NCI-H82 treated with DMSO at 0.1 percent for 48 hours (cell line): ENCODE data around the gene MS4A8.
"Not testable (repeated sequence)": the region's sequence is repeated elsewhere in the genome, so short reads cannot be mapped to it uniquely, and the experiment has no call there.

Experiments used
- DNase-seq: peaks from one replicate; lab custom pipeline; 2025; ENCODE audit not compliant: unreplicated experiment; lab: John Stamatoyannopoulos, UW

The MS4A8 gene, protein sequence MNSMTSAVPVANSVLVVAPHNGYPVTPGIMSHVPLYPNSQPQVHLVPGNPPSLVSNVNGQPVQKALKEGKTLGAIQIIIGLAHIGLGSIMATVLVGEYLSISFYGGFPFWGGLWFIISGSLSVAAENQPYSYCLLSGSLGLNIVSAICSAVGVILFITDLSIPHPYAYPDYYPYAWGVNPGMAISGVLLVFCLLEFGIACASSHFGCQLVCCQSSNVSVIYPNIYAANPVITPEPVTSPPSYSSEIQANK

DNA sequence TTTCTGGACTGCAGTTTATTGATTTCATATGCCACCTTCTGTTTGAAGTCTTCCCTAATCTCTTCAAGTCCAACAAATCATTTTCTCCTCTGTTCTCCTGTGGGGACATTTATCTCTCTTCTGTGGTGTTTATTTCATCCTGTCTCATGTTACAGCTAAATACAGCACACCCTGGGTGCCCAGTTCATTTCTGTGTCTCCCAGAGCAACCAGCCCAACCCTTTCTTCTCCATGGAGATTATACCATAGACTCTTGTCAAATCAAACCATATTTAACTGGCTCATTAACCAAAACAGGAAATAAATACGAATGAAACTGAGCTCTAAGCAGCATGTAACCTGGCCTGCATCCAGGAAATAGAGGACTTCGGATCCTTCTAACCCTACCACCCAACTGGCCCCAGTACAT is at the start of gene MS4A8:
Gene MS4A8, plus strand, starts transcription at position 329 of the 408 bp plus-strand sequence. CDS start 1,249 bp downstream, outside the sequence.
- no peak for DNase-seq

DNA sequence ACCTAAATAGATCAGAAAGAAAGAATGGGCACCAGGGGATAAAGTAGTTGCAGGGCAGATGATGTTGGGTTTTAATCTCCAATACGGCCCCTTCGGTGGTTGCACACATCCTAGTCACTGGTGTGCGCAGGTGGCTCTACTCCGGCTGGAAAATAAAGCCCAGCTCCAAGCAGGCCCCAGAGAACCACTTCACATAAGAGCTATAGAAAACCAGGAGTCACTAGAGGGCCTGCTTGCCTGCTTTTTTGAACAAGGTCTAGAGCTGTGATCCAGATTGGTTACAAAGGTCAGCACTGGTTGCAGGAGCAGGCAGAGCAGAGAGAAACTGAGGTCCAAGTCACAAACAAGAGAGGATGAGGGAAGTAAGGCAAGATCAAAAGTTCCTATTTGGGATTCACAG is 41.5 kb upstream of the MS4A8 start:
- DNase-seq = no peak

DNA sequence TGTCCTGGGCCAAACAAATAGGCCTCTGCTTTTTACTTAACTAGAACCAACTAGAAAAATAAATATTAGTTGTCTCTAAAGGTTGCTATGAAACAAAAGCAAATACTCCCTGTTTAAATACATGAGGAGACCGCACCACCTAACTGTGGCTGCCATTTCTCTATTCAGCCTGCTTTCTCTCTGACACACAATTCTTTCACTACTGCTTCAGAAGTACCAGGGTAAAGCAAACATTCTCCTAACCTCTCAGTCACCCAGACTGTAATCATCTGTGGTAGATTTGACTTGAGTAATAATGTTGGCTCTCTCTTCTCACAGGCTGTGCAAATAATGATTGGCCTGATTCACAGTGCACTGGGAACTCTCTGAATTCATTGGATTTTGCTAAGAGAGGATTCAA is 41.0 kb upstream of the MS4A8 start:
- DNase-seq = no peak

DNA sequence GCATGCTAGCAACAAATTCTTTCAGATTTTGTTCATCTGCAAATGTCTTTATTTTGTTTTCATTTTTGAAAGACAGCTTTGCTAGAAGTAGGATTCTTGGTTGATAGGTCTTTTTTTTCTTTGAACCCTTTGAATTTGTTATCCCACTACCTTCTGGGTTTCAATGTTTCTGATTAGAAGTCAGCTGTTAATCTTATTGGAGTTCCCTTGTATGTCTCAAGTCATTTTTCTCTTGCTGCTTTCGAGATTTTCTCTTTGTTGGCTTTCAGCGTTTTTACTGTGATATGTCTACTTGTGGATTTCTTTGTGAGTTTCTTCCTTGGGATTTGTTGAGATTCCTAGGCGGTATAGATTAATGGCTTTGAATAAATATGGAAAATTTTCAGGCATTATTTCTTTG is 27.2 kb upstream of the MS4A8 start:
- no peak for DNase-seq

DNA sequence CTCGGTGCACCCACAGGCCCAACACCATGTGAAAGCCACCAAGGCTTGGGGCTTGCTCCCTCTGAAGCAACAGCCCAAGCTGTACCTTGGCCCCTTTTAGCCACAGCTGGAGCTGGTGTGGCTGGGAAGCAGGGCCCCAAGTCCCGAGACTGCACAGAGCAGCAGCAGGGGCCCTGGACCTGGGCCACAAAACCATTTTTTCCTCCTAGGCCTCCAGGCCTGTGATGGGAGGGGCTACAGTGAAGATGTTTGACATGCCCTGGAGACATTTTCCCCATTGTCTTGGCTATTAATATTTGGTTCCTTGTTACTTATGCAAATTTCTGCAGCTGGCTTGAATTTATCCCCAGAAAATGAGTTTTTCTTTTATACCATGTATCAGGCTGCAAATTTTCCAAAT is 21.2 kb upstream of the MS4A8 start:
- DNase-seq = not testable (repeated sequence)

DNA sequence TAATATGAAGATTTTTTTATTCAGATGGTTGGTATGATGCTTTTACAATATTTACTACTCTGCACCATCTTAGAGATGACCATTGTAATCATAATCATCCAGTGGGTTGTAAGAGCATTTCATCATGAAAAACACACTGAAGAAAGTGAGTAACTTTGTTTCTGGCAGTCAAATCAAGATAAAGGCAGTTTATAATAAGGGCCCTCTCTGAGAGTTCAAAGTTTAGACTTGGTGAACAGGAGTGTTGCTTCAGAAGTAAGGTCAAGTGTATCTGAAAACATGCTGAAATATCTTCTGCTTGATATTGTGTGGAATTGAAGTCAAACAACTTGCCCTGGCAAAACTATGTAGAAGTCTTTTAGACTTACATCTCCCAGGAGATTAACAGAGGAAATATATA is 19.5 kb upstream of the MS4A8 start:
- DNase-seq = no peak

DNA sequence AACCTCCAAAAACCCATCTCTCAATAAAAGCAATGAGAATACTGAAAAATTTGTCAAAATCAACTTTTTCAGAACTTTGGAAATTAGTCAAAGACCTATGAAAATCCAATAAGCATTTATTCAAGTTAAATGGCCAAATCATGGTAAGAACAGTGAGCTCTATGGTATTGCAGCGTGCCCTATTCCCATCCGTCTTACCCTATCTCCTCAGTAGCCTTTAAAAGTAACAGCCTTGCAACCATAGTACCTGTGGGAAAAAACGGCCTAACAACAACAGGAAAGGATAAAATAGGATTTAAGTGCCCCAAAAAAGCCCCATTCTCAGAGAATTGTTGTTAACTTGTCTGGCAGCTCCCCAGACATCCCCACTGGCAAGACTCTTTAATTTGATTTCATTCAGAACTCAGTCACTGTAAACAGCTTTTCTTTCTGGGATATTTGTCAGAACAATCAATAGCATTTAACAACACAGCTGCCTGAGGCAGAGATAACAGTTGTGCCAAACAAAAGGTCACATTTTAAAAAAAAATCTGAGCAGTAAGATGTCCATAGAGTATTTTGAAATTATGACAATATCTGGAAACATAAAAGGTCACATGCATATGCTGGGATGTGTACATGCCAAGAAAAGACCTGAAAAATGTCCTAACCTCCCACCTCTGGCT is 18.8 kb upstream of the MS4A8 start:
- DNase-seq = no peak

DNA sequence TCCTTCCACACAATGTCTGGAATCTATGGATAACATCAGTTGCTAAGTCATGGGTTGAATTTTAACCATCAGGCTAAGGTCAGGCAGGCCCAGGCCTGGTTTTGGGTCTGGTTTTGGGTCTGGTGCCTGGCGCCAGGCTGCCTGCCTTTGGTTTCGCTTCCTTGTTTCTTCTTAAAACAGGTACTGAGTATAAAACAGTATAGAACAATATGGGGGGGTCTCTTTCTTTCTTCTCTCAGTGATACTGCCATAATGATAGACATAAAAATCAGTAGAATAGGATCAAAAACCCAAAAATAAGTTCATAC is 14.9 kb upstream of the MS4A8 start:
- not testable (repeated sequence) for DNase-seq

DNA sequence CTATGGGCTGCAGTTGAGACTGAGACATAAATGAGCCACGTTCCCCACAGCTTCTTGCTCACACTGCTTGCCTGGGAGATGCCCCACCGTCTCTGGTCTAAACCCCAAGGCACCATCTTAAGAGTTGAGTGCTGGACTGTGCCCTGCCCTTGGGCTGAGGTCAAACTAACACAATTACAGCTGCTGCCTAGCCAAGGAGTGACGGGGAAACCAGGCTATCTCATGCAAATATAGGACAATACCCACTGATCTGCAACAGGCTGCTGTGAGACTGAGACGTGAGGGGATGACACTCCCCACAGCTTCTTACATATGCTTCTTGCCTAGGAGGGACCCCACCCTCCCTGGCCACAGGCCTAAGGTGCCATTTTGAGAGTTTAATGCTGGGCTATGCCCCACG is 7.8 kb upstream of the MS4A8 start:
- DNase-seq = no peak

DNA sequence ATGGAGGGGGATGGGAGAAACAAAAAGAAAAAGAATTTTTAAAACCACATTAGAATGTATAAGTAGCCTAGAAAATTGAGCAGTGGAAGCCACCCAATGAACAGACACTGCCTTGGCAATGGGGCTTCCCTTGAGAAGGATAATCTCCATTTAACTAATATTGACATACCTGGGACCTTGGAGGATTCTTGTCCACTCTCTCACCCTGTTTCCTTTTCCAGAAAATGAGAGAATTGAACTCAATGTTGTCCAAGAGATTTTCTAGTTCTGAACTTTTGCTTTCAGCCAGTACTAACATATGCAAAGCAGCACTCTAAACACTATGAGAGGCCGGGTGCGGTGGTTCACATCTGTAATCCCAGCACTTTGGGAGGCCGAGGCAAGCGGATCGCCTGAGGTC is 524 bp downstream of the MS4A8 start:
- DNase-seq = no peak

DNA sequence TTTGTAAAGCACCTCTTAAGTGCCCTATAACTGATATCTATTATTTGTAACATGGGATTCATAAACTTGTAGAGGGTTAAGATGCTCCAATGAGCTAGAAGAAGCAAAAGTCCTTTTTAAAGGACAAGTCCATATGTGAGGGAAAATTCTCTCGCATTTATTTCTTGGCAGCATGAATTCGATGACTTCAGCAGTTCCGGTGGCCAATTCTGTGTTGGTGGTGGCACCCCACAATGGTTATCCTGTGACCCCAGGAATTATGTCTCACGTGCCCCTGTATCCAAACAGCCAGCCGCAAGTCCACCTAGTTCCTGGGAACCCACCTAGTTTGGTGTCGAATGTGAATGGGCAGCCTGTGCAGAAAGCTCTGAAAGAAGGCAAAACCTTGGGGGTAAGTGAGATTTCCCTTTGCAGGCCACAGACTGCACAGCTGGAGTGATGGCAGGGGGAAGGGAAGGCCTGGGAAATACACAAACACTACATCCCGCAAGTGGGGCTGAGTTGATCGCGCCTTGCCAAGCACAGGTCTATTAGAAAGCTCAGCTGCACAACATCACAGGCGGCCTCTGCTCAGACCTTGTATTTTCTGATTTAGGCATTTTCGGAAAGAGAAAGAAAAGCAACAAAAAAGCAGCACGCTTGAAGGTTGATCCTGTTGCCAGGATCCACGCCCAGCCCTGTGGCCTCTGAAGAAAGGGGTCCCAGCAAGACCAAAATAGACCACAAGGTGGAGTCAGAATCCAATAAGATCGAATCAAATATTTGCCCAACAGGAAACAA is 1.5 kb downstream of the MS4A8 start:
- no peak for DNase-seq

DNA sequence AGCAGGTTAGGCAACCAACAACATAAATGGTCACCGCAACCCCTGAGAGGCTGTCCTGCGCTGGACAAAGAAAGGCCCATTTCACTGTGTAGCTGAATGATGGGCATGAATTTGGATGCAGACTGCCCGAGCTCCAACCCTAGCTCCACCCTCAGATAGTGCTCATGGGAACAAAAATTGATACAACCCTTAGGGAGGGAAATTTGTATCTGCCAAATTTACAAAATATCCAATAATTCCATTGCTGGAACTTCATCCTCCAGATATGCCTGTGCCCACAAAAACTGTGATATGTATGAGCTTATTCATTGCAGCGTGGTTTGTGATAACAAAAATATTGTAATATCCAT is 2.0 kb downstream of the MS4A8 start:
- no peak for DNase-seq

DNA sequence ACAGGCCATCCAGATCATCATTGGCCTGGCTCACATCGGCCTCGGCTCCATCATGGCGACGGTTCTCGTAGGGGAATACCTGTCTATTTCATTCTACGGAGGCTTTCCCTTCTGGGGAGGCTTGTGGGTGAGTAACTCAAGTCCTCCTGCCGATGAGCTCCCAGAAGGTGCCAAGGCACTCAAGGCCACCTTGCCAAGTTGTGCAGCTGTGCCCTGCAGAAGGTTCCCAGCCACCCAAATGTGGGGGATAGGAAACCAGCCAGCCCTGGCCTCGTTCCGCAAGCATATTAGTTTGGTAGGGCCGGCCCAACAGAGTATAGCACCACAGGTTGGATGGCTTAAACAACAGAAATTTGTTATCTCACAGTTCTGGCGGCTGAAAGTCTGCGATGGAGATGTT is 4.0 kb downstream of the MS4A8 start:
- no peak for DNase-seq

DNA sequence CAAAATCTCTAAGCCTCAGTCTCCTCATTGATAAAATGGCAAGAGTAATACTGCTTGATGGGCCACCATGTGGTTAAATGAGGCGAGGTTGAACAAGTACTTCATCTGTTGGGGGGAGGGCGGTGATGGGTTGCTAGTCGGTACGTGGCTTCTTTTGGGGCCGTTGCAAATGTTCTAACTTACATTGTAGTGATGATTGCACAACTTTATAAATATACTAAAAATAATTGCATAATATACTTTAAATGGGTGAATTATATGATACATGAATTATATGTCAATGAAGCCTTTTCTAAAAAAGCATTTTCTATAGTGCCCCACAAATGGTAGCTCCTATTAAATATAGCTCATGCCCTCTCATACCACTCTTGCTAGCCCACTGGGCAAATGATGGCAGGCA is 6.5 kb downstream of the MS4A8 start:
- DNase-seq = no peak

DNA sequence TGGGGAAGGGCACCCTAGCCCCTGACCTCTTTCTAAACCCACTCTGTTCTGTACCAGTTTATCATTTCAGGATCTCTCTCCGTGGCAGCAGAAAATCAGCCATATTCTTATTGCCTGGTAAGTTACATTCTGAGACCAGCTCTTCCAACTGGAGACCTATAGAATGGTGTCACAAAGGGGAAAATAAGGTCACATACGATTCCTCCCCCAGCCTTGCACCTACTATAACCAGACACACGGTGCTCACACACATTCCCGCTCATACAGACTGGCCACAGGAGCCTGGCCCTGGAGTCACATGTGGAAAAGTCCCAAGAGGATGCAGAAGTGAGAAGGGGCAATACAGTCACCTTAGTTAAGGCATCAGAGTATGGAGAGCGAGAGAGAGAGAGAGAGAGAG is 7.5 kb downstream of the MS4A8 start:
- no peak for DNase-seq

DNA sequence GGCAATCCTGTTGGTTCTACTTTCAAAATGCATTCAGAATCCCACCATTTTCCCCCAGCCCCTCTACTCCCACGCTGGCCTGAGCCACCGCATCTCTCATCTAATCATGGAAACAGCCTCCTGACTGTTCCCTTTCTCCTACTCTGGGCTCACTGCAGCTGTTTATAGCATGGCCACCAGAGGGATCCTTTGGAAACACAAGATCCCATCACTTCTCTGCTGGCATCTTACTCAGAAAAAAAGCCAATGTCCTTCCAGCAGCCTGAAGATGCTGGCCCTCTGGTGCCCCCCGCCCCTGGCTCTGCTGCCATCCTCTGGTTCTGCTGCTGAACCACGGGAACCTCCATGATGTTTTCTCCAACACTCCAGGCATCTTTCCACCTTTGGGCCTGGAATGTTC is 11.1 kb downstream of the MS4A8 start:
- DNase-seq = no peak

DNA sequence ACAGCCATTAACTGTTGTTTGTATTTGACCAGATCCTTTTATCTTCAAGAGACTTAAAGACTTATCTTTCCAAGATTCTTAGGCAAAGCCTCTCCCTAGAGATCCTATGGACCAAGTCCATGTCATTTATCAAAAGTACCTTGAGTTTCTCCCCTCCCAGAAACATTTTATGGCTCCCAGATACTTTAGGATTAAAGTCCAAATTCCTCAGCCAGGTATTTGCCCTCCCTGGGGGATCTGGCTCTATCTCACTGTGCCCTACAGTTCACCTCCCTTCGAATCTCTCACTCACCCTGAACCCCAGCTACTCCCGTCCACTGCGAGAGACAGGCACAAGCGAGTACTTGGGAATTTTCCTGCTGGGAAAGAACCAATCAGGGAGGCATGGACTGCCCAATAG is 11.9 kb downstream of the MS4A8 start:
- DNase-seq = no peak

DNA sequence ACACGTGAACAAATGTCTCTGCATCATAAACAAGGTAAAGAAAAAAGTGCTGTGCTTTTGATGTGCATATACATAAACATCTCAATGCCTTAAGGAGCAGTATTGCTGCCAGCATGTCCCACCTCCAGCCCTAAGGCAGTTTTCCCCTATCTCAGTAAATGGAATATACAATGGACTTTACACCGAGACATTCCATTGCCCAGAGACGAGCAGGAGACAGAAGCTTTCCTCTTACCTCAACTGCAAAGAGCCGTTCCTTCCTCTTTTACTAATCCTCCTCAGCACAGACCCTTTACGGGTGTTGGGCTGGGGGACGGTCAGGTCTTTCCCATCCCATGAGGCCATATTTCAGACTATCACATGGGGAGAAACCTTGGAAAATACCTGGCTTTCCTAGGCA is 14.0 kb downstream of the MS4A8 start:
- not testable (repeated sequence) for DNase-seq

DNA sequence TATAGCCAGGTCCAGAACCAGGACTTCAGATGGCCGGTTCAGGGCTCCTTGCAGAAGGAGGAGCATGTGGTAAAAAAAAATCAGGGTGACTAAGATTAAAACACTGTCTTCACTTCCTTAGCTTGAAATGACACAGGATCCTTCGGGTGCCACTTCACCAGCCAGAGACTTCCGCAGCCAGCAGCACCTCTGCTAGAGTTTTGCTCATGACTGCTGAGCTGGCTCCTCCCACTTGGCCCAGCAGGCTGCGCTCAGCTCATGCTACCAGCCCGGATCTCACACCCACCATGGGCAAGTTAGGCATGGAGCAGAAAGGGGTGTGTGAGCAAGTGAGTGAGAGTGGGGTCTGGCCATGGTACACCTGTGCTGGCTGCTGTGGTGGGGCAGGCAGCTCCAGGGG is 18.5 kb downstream of the MS4A8 start:
- no peak for DNase-seq

DNA sequence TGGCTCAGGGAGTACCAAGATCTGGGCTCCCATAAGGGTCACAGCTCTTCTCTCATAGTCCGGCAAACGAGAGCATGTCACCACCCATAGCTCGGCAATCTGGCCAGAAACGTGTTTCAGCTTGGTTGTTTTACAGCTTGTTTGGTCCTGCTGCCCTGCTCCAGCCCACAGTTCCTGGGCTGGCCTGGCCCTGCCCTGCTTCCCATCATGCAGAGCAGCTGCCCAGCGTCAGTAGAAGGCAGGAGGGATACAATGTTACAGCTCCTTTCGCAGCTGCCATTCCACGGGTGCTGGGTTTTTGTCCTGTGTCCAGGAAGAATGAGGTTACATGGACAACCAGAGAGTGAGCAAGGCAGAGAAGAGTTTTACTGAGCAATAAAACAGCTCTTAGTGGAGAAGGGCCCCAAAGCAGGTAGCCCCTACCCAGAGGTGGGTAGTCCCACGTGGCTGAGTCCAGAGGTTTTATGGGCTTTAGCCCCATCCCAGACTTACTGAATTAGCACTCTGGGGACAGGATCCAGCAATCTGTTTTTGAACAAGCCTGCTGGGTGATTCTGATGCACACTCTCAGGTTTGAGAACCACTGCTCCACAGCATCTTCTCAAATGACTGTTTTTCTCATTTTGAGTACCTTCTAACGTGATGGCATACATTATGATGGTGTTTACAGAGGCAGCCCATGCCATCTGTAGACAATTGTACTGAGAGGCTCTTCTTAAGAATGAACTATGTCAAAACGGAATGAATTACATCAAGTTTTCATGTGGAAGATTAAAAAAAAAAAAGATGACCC is 19.3 kb downstream of the MS4A8 start:
- DNase-seq = no peak

DNA sequence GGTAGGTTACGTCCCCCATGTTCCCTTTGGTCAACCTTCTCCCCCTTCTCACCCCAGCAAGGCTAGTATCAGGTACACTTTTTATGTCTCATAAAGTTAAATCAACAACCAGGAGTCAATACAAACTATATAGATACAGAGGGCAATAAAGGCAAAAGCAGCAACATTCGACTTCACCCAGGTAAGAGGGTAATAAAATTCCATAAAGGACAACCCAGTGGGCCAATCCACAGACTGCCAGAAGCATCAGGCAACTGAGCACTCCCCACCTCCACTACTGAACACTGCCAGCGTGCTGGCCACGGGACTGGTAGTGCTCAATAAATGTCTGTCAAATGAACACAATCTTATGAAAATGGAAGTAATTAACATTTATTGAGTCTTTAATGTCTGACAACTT is 20.0 kb downstream of the MS4A8 start:
- DNase-seq = no peak

DNA sequence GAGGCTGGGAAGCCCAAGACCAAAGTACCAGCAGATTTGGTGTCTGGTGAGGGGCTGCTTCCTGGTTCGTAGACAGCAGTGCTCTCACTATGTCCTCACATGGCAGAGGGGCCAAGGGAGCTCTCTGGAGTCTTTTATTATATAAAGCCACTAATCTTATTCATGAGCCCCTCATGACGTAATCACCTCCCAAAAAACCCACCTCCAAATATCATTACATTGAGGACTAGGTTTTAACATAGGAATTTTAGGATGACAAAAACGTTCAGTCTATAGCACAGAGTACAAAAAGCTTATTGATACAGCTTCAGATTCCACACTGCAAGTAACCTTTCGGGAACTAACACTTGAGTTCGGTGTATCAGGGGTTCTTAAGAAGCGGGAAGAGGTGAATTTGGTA is 21.0 kb downstream of the MS4A8 start:
- DNase-seq = no peak
